Measurements from ENCODE around the gene CIDEB. TPM values are rescaled to one million over a fixed set of nuclear protein-coding genes. Genes with fewer than 3 reads are reported as not detected.

Gene CIDEB
- total RNA-seq, 1 donor from 2014 or later = 3.9 TPM

- FAIRE-seq (no peak), DNase-seq (ENCODE audit: low read depth) (peak; percentile 62)
- Histone ChIP-seq H3K4me3 (ENCODE audit: low read depth, low read length) (no peak overlapping the region), H3K36me3 (ENCODE audit: control insufficient read depth, insufficient read depth, low read length) (no peaks in the 10 kb centered on the region), H3K27me3 (ENCODE audit: control insufficient read depth, insufficient read depth, low read length) (no peaks in the 10 kb centered on the region)
- peak; percentile 48 for TF ChIP-seq CTCF (IDR thresholded peaks at IDR 0.05; ENCODE audit: insufficient read depth, low read length, severe bottlenecking)
Observed at GRCh38 chr14:24279301-24280186, 28.2 kb downstream of the CIDEB start.

- no peaks in the 10 kb centered on the region for H3K27me3 ChIP-seq (ENCODE audit: control insufficient read depth, insufficient read depth, low read length)
- DNase-seq (ENCODE audit: low read depth) (no peak), FAIRE-seq (no peak)
- no peak overlapping the region for H3K4me3 ChIP-seq (ENCODE audit: low read depth, low read length)
- no peaks in the 10 kb centered on the region for H3K36me3 ChIP-seq (ENCODE audit: control insufficient read depth, insufficient read depth, low read length)
- TF ChIP-seq CTCF (IDR thresholded peaks at IDR 0.05; ENCODE audit: insufficient read depth, low read length, severe bottlenecking) = no peak
Observed at GRCh38 chr14:24278424-24278823, 29.4 kb downstream of the CIDEB start.

GRCh38 chr14:24277606-24278321, 30.0 kb downstream of the CIDEB start:
- TF ChIP-seq CTCF (IDR thresholded peaks at IDR 0.05; ENCODE audit: insufficient read depth, low read length, severe bottlenecking) = no peak
- H3K36me3 ChIP-seq (ENCODE audit: control insufficient read depth, insufficient read depth, low read length) = no peaks in the 10 kb centered on the region
- no peak overlapping the region for H3K4me3 ChIP-seq (ENCODE audit: low read depth, low read length)
- no peak for FAIRE-seq
- no peak for DNase-seq (ENCODE audit: low read depth)
- no peaks in the 10 kb centered on the region for H3K27me3 ChIP-seq (ENCODE audit: control insufficient read depth, insufficient read depth, low read length)

GRCh38 chr14:24277071-24277470, 30.7 kb downstream of the CIDEB start:
- FAIRE-seq = no peak
- Histone ChIP-seq H3K4me3 (ENCODE audit: low read depth, low read length) (no peak overlapping the region), H3K27me3 (ENCODE audit: control insufficient read depth, insufficient read depth, low read length) (no peaks in the 10 kb centered on the region), H3K36me3 (ENCODE audit: control insufficient read depth, insufficient read depth, low read length) (no peaks in the 10 kb centered on the region)
- no peak for DNase-seq (ENCODE audit: low read depth)
- no peak for TF ChIP-seq CTCF (IDR thresholded peaks at IDR 0.05; ENCODE audit: insufficient read depth, low read length, severe bottlenecking)

DNA sequence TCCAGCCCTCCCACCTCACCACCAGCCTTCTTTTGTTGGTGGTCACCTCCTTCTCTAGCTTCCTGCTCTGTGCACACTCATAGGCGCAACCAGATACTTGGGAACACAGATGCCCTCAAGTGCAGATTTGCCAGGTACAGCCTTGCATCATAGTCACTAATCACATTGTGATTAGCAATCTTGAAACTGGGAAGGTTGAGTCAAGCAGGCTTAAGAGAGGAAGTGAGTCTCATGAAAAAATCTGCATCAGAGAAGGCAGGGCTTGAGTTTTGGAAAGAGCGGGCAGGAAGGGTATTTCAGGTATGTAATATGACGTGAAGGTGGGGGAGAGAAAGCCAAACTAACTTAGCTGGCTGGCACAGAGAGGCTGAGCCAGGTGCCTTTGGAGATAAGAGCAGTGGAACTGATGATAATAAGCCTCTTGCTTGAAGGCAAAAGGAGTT, 33.7 kb downstream of the CIDEB start:
- FAIRE-seq (peak; percentile 66), DNase-seq (ENCODE audit: low read depth) (peak; percentile 100)
- no peak for TF ChIP-seq CTCF (IDR thresholded peaks at IDR 0.05; ENCODE audit: insufficient read depth, low read length, severe bottlenecking)
- Histone ChIP-seq H3K27me3 (ENCODE audit: control insufficient read depth, insufficient read depth, low read length) (no peaks in the 10 kb centered on the region), H3K4me3 (ENCODE audit: low read depth, low read length) (no peak overlapping the region), H3K36me3 (ENCODE audit: control insufficient read depth, insufficient read depth, low read length) (peaks cover 9% of the 10 kb centered on the region)
